ENCODE data around the gene FAM83D.

The FAM83D gene

DNA sequence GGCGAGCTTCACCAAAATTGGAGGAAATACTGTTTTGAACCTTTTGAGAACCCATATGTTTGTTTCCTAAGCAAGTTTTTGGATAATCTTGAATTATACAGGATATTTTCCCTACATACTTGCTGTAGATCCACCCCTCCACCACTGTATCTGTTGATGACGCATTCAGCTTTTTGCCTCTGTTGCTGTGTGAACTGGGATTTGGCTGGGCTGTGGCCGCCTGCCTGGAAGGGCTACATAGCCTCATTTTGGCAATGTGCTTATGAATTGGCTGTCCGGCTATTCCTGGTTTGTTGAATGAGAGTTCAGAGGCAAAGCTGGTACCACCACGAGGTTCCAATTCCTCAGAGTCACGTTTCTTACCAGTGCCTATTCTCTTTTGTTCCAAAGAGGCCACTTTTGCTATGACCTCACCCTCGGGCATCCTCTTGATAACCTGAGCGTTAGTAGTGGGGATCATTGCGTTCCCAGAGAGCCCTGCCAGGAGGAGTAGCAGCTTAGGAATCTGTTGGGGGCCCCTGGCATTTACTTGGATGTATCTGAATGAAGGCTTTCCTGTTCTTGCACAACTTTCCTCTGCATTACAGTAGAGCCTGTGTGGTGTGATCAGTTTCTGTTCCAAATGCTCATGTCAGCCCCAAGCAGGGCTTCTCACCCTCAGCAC, 6.4 kb downstream of the FAM83D start:
- H3K23ac ChIP-seq (ENCODE audit: low read depth, low read length, poor library complexity) = no peak overlapping the region
- DNase-seq (ENCODE audit: low spot score) = no peak
- no peak overlapping the region for H2BK120ac ChIP-seq (ENCODE audit: low read depth, low read length)
- H3K4ac ChIP-seq (ENCODE audit: low read length) = no peak overlapping the region
- no peaks in the 10 kb centered on the region for H3K9me3 ChIP-seq (replicated peaks in 1 of 2; ENCODE audit: control insufficient read depth in 2 of 2, insufficient read depth in 1 of 2, low read depth in 1 of 2, low read length in 2 of 2)
- H3K4me1 ChIP-seq (ENCODE audit: control insufficient read depth in 2 of 2, insufficient read depth in 1 of 2, low read depth in 1 of 2, low read length in 2 of 2) = peaks cover 5 to 27% of the 10 kb centered on the region in 2 donors
- WGBS, 2 donors (ENCODE audit: extremely low coverage in 2 of 2, insufficient read length in 2 of 2, insufficient replicate concordance in 1 of 2) = no CpG with 5 or more reads among the region's 9 CpGs
- H3K18ac ChIP-seq (ENCODE audit: low read length) = no peak overlapping the region
- H2AFZ ChIP-seq (ENCODE audit: low read length) = no peak overlapping the region
- no peak overlapping the region for H3K4me3 ChIP-seq (ENCODE audit: low read length in 2 of 2)
- H4K8ac ChIP-seq (ENCODE audit: low read depth, low read length) = no peak overlapping the region
- no peak overlapping the region for H3K9ac ChIP-seq (ENCODE audit: low read depth, low read length, poor library complexity)
- no peak overlapping the region for H2BK12ac ChIP-seq (ENCODE audit: low read length)
- peaks cover 14 to 79% of the 10 kb centered on the region in 2 donors for H3K36me3 ChIP-seq (replicated peaks in 1 of 2; ENCODE audit: control insufficient read depth in 2 of 2, insufficient read depth in 2 of 2, low read length in 2 of 2)
- H2AK5ac ChIP-seq (ENCODE audit: low read depth, low read length) = no peak overlapping the region
- H3K27me3 ChIP-seq (ENCODE audit: control insufficient read depth in 3 of 3, insufficient read depth in 3 of 3, low read depth in 1 of 3, low read length in 3 of 3) = no peaks in the 10 kb centered on the region
- H3K27ac ChIP-seq (replicated peaks; ENCODE audit: low read length) = no peak overlapping the region
- no peak overlapping the region for H2BK15ac ChIP-seq (ENCODE audit: low read length)
- no peak overlapping the region for H2BK5ac ChIP-seq (ENCODE audit: low read length)
- H3K14ac ChIP-seq (ENCODE audit: low read length) = no peak overlapping the region
- H4K91ac ChIP-seq (ENCODE audit: low read depth, low read length, poor library complexity) = no peak overlapping the region
- H3K79me1 ChIP-seq (ENCODE audit: low read depth, low read length) = peaks cover 21% of the 10 kb centered on the region
- no peak overlapping the region for H3K4me2 ChIP-seq (ENCODE audit: insufficient read depth, low read length, poor library complexity, severe bottlenecking)

DNA sequence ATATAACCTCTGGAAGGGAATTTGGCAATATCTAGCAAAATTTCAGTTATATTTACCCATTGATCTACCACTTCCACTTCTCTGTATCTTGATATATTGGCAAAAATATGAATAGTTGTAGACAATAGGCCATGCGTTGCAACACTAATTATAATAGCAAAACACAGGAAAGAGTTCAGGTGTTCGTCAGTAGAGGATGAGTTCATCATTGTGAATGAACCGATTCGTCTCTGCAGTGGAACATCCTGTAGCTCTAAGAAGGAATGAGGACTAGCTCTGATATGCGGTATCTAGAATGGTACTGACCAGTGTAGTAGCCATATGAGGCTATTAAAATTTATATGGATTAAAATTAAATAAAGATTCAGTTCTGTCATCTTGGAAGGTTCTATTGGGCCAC, 8.3 kb downstream of the FAM83D start:
- Histone ChIP-seq H2BK120ac (ENCODE audit: low read depth, low read length) (no peak overlapping the region), H3K4me2 (ENCODE audit: insufficient read depth, low read length, poor library complexity, severe bottlenecking) (no peak overlapping the region), H2BK12ac (ENCODE audit: low read length) (no peak overlapping the region), H2BK15ac (ENCODE audit: low read length) (no peak overlapping the region), H2BK5ac (ENCODE audit: low read length) (no peak overlapping the region), H3K4me1 (ENCODE audit: control insufficient read depth in 2 of 2, insufficient read depth in 1 of 2, low read depth in 1 of 2, low read length in 2 of 2) (peaks cover 0 to 19% of the 10 kb centered on the region in 2 donors), H3K79me1 (ENCODE audit: low read depth, low read length) (peaks cover 21% of the 10 kb centered on the region), H3K27ac (replicated peaks; ENCODE audit: low read length) (no peak overlapping the region), H4K8ac (ENCODE audit: low read depth, low read length) (no peak overlapping the region), H3K27me3 (ENCODE audit: control insufficient read depth in 3 of 3, insufficient read depth in 3 of 3, low read depth in 1 of 3, low read length in 3 of 3) (no peaks in the 10 kb centered on the region), H2AK5ac (ENCODE audit: low read depth, low read length) (no peak overlapping the region), H2AFZ (ENCODE audit: low read length) (no peak overlapping the region), H3K9me3 (replicated peaks in 1 of 2; ENCODE audit: control insufficient read depth in 2 of 2, insufficient read depth in 1 of 2, low read depth in 1 of 2, low read length in 2 of 2) (no peaks in the 10 kb centered on the region), H3K4me3 (ENCODE audit: low read length in 2 of 2) (no peak overlapping the region), H3K36me3 (replicated peaks in 1 of 2; ENCODE audit: control insufficient read depth in 2 of 2, insufficient read depth in 2 of 2, low read length in 2 of 2) (peaks cover 15 to 81% of the 10 kb centered on the region in 2 donors), H3K9ac (ENCODE audit: low read depth, low read length, poor library complexity) (no peak overlapping the region), H3K23ac (ENCODE audit: low read depth, low read length, poor library complexity) (no peak overlapping the region), H4K91ac (ENCODE audit: low read depth, low read length, poor library complexity) (no peak overlapping the region), H3K18ac (ENCODE audit: low read length) (no peak overlapping the region), H3K14ac (ENCODE audit: low read length) (no peak overlapping the region), H3K4ac (ENCODE audit: low read length) (no peak overlapping the region)
- no peak for DNase-seq (ENCODE audit: low spot score)
- WGBS, 2 donors (ENCODE audit: extremely low coverage in 2 of 2, insufficient read length in 2 of 2, insufficient replicate concordance in 1 of 2) = no CpG with 5 or more reads among the region's 5 CpGs

DNA sequence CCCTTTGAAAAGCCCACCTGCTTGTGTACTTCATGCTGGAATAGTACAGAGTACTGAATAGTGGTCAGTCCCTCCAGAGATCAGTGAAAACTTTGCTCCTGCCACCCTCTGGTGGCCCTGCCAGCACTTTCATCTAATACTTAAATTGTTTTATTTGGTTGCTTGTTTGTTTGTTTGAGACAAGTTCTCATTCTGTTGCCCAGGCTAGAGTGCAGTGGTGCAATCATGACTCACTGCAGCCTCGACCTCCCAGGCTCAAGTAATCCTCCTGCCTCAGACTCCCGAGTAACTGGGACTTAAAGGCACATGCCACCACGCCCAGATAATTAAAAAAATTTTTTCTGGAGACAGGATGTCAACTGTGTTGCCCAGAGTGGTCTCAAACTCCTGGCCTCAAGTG, 9.1 kb downstream of the FAM83D start:
- H3K18ac ChIP-seq (ENCODE audit: low read length) = no peak overlapping the region
- no peak overlapping the region for H3K23ac ChIP-seq (ENCODE audit: low read depth, low read length, poor library complexity)
- no CpG with 5 or more reads among the region's 3 CpGs for WGBS, 2 donors (ENCODE audit: extremely low coverage in 2 of 2, insufficient read length in 2 of 2, insufficient replicate concordance in 1 of 2)
- no peaks in the 10 kb centered on the region for H3K9me3 ChIP-seq (replicated peaks in 1 of 2; ENCODE audit: control insufficient read depth in 2 of 2, insufficient read depth in 1 of 2, low read depth in 1 of 2, low read length in 2 of 2)
- peaks cover 10 to 81% of the 10 kb centered on the region in 2 donors for H3K36me3 ChIP-seq (replicated peaks in 1 of 2; ENCODE audit: control insufficient read depth in 2 of 2, insufficient read depth in 2 of 2, low read length in 2 of 2)
- H2AK5ac ChIP-seq (ENCODE audit: low read depth, low read length) = no peak overlapping the region
- H3K4me2 ChIP-seq (ENCODE audit: insufficient read depth, low read length, poor library complexity, severe bottlenecking) = no peak overlapping the region
- H3K79me1 ChIP-seq (ENCODE audit: low read depth, low read length) = peaks cover 16% of the 10 kb centered on the region
- no peak overlapping the region for H2BK5ac ChIP-seq (ENCODE audit: low read length)
- H2BK15ac ChIP-seq (ENCODE audit: low read length) = no peak overlapping the region
- H2BK120ac ChIP-seq (ENCODE audit: low read depth, low read length) = no peak overlapping the region
- no peak overlapping the region for H4K8ac ChIP-seq (ENCODE audit: low read depth, low read length)
- no peak overlapping the region for H2AFZ ChIP-seq (ENCODE audit: low read length)
- no peak overlapping the region for H3K4me3 ChIP-seq (ENCODE audit: low read length in 2 of 2)
- no peak overlapping the region for H3K14ac ChIP-seq (ENCODE audit: low read length)
- peaks cover 0 to 21% of the 10 kb centered on the region in 2 donors for H3K4me1 ChIP-seq (ENCODE audit: control insufficient read depth in 2 of 2, insufficient read depth in 1 of 2, low read depth in 1 of 2, low read length in 2 of 2)
- H3K4ac ChIP-seq (ENCODE audit: low read length) = no peak overlapping the region
- no peak overlapping the region for H3K9ac ChIP-seq (ENCODE audit: low read depth, low read length, poor library complexity)
- no peak overlapping the region for H3K27ac ChIP-seq (replicated peaks; ENCODE audit: low read length)
- H3K27me3 ChIP-seq (ENCODE audit: control insufficient read depth in 3 of 3, insufficient read depth in 3 of 3, low read depth in 1 of 3, low read length in 3 of 3) = no peaks in the 10 kb centered on the region
- no peak for DNase-seq (ENCODE audit: low spot score)
- H4K91ac ChIP-seq (ENCODE audit: low read depth, low read length, poor library complexity) = no peak overlapping the region
- no peak overlapping the region for H2BK12ac ChIP-seq (ENCODE audit: low read length)

DNA sequence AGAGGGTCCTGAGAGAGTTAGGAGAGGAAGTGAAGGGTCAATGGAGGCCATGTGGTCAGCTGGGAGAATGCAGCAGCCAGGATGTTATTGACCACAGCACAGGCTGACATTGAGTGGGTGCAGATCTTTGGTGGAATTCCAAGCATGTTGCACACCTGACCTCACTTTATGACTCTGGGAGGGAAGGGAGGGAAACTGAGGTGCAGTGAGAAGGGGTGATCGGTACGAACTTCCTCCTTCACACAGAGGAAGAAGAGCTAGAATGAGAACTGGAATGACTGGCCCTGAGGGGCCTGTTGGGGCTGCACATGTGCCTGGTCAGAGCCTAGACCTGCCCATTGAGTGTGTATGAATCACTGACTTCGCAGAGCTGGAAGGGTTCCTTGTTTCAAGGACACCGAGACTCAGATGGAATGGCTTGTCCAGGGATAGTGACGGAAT, 9.8 kb downstream of the FAM83D start:
- WGBS, 2 donors (ENCODE audit: extremely low coverage in 2 of 2, insufficient read length in 2 of 2, insufficient replicate concordance in 1 of 2) = no CpG with 5 or more reads among the region's 5 CpGs
- no peak overlapping the region for H2BK12ac ChIP-seq (ENCODE audit: low read length)

More for the DNA sequence above, 9.8 kb downstream of the FAM83D start:
- Histone ChIP-seq H3K14ac (ENCODE audit: low read length) (no peak overlapping the region), H3K18ac (ENCODE audit: low read length) (no peak overlapping the region), H2BK15ac (ENCODE audit: low read length) (no peak overlapping the region), H3K36me3 (replicated peaks in 1 of 2; ENCODE audit: control insufficient read depth in 2 of 2, insufficient read depth in 2 of 2, low read length in 2 of 2) (peaks cover 12 to 87% of the 10 kb centered on the region in 2 donors), H3K23ac (ENCODE audit: low read depth, low read length, poor library complexity) (no peak overlapping the region), H4K8ac (ENCODE audit: low read depth, low read length) (no peak overlapping the region), H3K27me3 (ENCODE audit: control insufficient read depth in 3 of 3, insufficient read depth in 3 of 3, low read depth in 1 of 3, low read length in 3 of 3) (no peaks in the 10 kb centered on the region), H3K4me1 (ENCODE audit: control insufficient read depth in 2 of 2, insufficient read depth in 1 of 2, low read depth in 1 of 2, low read length in 2 of 2) (peaks cover 0 to 21% of the 10 kb centered on the region in 2 donors), H3K27ac (replicated peaks; ENCODE audit: low read length) (no peak overlapping the region), H2BK5ac (ENCODE audit: low read length) (no peak overlapping the region), H2AK5ac (ENCODE audit: low read depth, low read length) (no peak overlapping the region), H3K9me3 (replicated peaks in 1 of 2; ENCODE audit: control insufficient read depth in 2 of 2, insufficient read depth in 1 of 2, low read depth in 1 of 2, low read length in 2 of 2) (no peaks in the 10 kb centered on the region), H4K91ac (ENCODE audit: low read depth, low read length, poor library complexity) (no peak overlapping the region), H3K9ac (ENCODE audit: low read depth, low read length, poor library complexity) (no peak overlapping the region), H3K79me1 (ENCODE audit: low read depth, low read length) (peaks cover 14% of the 10 kb centered on the region), H2BK120ac (ENCODE audit: low read depth, low read length) (no peak overlapping the region), H3K4me3 (ENCODE audit: low read length in 2 of 2) (no peak overlapping the region), H3K4ac (ENCODE audit: low read length) (no peak overlapping the region), H2AFZ (ENCODE audit: low read length) (no peak overlapping the region), H3K4me2 (ENCODE audit: insufficient read depth, low read length, poor library complexity, severe bottlenecking) (no peak overlapping the region)
- DNase-seq (ENCODE audit: low spot score) = no peak
